ENCODE data around the gene FOXN3. TPM values are rescaled to one million over a fixed set of nuclear protein-coding genes. Genes with fewer than 3 reads are reported as not detected.
A peak's percentile ranks its signal among the peaks of the same experiment; 100 is the strongest.

The FOXN3 gene
- 149 and 167 TPM in 2 replicates for total RNA-seq (2014; rRNA removed; shearing (Covaris generic))
- polyA plus RNA-seq (2016; fragmentation: Nextera tagmentation; extraction: Ambion mirVana), result 88.3 and 98.9 TPM in 2 replicates
- long read RNA-seq, partial matches to known transcripts, result 2 of 22 reads
- long read RNA-seq, other reads (novel, unspliced or antisense), result 15 of 22 reads

DNA sequence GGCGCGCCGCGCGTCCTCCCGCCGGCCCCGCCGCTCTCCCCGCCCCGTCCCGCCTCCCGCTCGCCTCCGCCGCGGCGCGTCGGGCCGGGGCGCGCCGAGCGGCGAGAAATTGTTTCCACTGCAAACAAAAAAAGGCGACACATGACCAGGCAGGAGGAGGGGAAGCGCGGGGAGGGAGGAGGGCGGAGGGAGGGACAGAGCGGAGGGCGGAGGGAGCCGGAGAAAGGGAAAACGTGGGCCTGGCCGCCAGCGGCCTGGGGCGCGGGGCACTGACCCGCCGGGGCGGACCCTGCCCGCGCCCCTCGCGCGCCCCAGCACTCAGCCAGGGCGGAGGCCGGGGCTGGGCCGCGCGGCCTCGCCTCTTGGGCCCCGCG lies at the start of gene FOXN3:
TSS of gene FOXN3 (minus strand) at position 143 of the 374 bp plus-strand sequence. CDS start 4,757 bp downstream, outside the sequence.
- Mint-ChIP-seq H3K4me3 (peak within 1 kb of the TSS; percentile 86), H3K27me3 (ENCODE audit: insufficient read depth, low read depth, poor library complexity) (peaks cover 17% of the 10 kb centered on the region), H3K9me3 (peaks cover 3% of the 10 kb centered on the region), H3K36me3 (ENCODE audit: low read depth) (peaks cover 59% of the 10 kb centered on the region), H3K4me1 (peaks cover 53% of the 10 kb centered on the region), H3K27ac (peak within 1 kb of the TSS; percentile 95)
- peaks cover 49% of the 10 kb centered on the region for H3K4me1 ChIP-seq (ENCODE audit: insufficient read depth)
- peaks cover 89% of the 10 kb centered on the region for H3K79me2 ChIP-seq (replicated peaks; ENCODE audit: insufficient read depth)
- H3K27me3 ChIP-seq (ENCODE audit: insufficient read depth), result no peaks in the 10 kb centered on the region
- H2AFZ ChIP-seq, result no peak within 1 kb of the TSS
- peaks cover 6% of the 10 kb centered on the region for H3K36me3 ChIP-seq (ENCODE audit: insufficient read depth)
- peak within 1 kb of the TSS; percentile 96 for H3K4me2 ChIP-seq
- ATAC-seq, result peak; percentile 51
- 0 out of 2 replicates have a peak, but pooled peaks cover 19% of the 10 kb centered on the region for H3F3A ChIP-seq (replicated peaks; ENCODE audit: low read depth)
- no peak for TF ChIP-seq ZNF462 (CRISPR knock-in tag; IDR thresholded peaks at IDR 0.05)
- TF ChIP-seq POLR2AphosphoS5 (IDR thresholded peaks at IDR 0.05; ENCODE audit: low read depth), result peak; percentile 29; the same call in 1 of the 2 replicates
- peaks cover 29% of the 10 kb centered on the region for H4K20me1 ChIP-seq (replicated peaks; ENCODE audit: insufficient read depth)
- no peaks in the 10 kb centered on the region for H3K9me2 ChIP-seq (ENCODE audit: insufficient read depth)
- peak; percentile 91 for DNase-seq (ENCODE audit: low spot score)
- peak within 1 kb of the TSS; percentile 94 for H3K27ac ChIP-seq (ENCODE audit: low read depth)
- peak within 1 kb of the TSS; percentile 98 for H3K4me3 ChIP-seq

DNA sequence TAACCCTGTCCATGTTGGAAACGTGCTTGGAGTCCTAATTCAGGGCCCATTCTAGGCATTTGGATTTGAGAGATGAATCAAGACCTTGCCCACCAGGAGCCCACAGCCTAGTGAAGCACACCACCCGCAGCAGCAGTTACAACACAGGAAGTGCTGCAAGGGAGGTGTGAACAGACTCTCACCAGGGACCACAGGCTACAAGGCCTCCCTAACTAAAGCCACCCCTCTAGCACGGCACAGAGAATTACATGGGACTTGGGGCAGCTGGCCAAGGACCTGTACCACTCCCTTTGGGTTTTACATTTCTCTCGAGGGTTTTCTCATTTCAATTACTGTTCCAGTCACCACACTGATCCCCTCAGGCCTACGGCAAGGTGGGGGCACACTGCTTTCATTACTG lies 49.5 kb upstream of the FOXN3 start:
- Mint-ChIP-seq H3K36me3 (ENCODE audit: low read depth) (peaks cover 32% of the 10 kb centered on the region), H3K27ac (no peak overlapping the region; the same call in 1 of the 2 replicates), H3K4me3 (no peak overlapping the region), H3K4me1 (peaks cover 26% of the 10 kb centered on the region), H3K9me3 (0 out of 3 replicates have a peak, but pooled peaks cover 3% of the 10 kb centered on the region), H3K27me3 (ENCODE audit: insufficient read depth, low read depth, poor library complexity) (peaks cover 17% of the 10 kb centered on the region)
- no peak for DNase-seq (ENCODE audit: low spot score)
- H3K36me3 ChIP-seq (ENCODE audit: insufficient read depth), result no peaks in the 10 kb centered on the region
- H2AFZ ChIP-seq, result no peak overlapping the region
- peaks cover 19% of the 10 kb centered on the region for H3K4me1 ChIP-seq (ENCODE audit: insufficient read depth)
- no peak overlapping the region for H3K4me2 ChIP-seq
- H3K4me3 ChIP-seq, result no peak overlapping the region
- H3F3A ChIP-seq (replicated peaks; ENCODE audit: low read depth), result no peaks in the 10 kb centered on the region
- ATAC-seq, result no peak; the same call in 2 of the 3 replicates
- H3K79me2 ChIP-seq (replicated peaks; ENCODE audit: insufficient read depth), result peaks cover 36% of the 10 kb centered on the region
- no peaks in the 10 kb centered on the region for H3K9me2 ChIP-seq (ENCODE audit: insufficient read depth)
- no peaks in the 10 kb centered on the region for H3K27me3 ChIP-seq (ENCODE audit: insufficient read depth)
- H3K27ac ChIP-seq (ENCODE audit: low read depth), result 0 out of 2 replicates have a peak overlapping the region, but pooled peaks have one; percentile 8
- no peaks in the 10 kb centered on the region for H4K20me1 ChIP-seq (replicated peaks; ENCODE audit: insufficient read depth)
- TF ChIP-seq CREB1 (CRISPR knock-in tag; IDR thresholded peaks at IDR 0.05; ENCODE audit: low read depth) (no peak), EZH2 (IDR thresholded peaks at IDR 0.05; ENCODE audit: low read depth, unreplicated experiment) (no peak), POLR2AphosphoS5 (IDR thresholded peaks at IDR 0.05; ENCODE audit: low read depth) (no peak), STAT1 (IDR thresholded peaks at IDR 0.05; ENCODE audit: unreplicated experiment) (no peak), ZNF462 (CRISPR knock-in tag; IDR thresholded peaks at IDR 0.05) (no peak)

Measured in GM23338 (cell line).